Ovary (tissue), 9 donors: ENCODE measurements around the gene FBXO48. TPM values are rescaled to one million over a fixed set of nuclear protein-coding genes. Genes with fewer than 3 reads are reported as not detected.

ENCODE experiments used
- DNase-seq, 5 donors: peaks; one replicate each; pipeline ENCODE4 v3.0.0-alpha.2; 2019 to 2020
- H3K27ac ChIP-seq, 2 donors: fragments of 200-600 bp; one replicate each; pipeline versions ENCODE4 v1.5.1 to v1.8.0; 2019 to 2022
- H3K27me3 ChIP-seq: fragments of 200-600 bp; one replicate; pipeline ENCODE4 v1.8.0; 2022
- H3K36me3 ChIP-seq: fragments of 200-600 bp; sonication (generic); one replicate; pipeline ENCODE4 v1.5.1; 2019
- H3K4me1 ChIP-seq: one replicate; pipeline ENCODE4 v1.8.1; 2013; ENCODE audit warnings: mild to moderate bottlenecking, moderate library complexity; ENCODE audit not compliant: insufficient read depth
- H3K4me3 ChIP-seq: fragments of 200-600 bp; sonication (generic); one replicate; pipeline ENCODE4 v1.5.1; 2017
- H3K9me3 ChIP-seq, 2 donors: fragments of 200-600 bp in 1 of 2; sonication (generic) in 1 of 2; one replicate each; pipeline versions ENCODE4 v1.5.1 to v1.8.1; 2013 to 2019; ENCODE audit warnings: mild to moderate bottlenecking in 1 of 2, moderate library complexity in 1 of 2
- EP300 ChIP-seq: sonication (generic); formaldehyde crosslinking; IDR thresholded peaks from one replicate; pipeline ENCODE4 v1.6.1; 2017; ENCODE audit warnings: antibody characterized with exemption
- POLR2A ChIP-seq: fragments of 450-650 bp; IDR thresholded peaks from one replicate; pipeline ENCODE4 v1.6.1; 2017; ENCODE audit warnings: antibody characterized with exemption, mild to moderate bottlenecking, moderate library complexity
- WGBS, 3 donors: extraction: QIAGEN DNeasy Blood & Tissue Kit in 1 of 3; methylation state at CpG; one replicate each; pipeline versions ENCODE4 v1.1.5 to v1.1.7; 2013 to 2017; 5-methylcytosine and 5-hydroxymethylcytosine counted together
- intact Hi-C, 4 donors: fragments of 100-400 bp; cut with DNase I; formaldehyde crosslinking; loops; one replicate each; pipeline versions ENCODE4 v1.11.0 to v1.15.1; 2022 to 2023
- polyA plus RNA-seq, 2 donors: library from polyadenylated mRNA; stranded (reverse); fragments of 200-250 nt in 1 of 2; fragments of 350-450 nt in 1 of 2; fragmentation: Illumina TruSeq in 1 of 2; extraction: RNeasy Lipid Tissue Mini Kit (QIAGEN cat#74804) in 1 of 2; gene quantifications; one replicate each; pipeline ENCODE4 v1.2.3, GENCODE V29; 2013 to 2014
- total RNA-seq, 7 donors: library from RNA; depleted of rRNA in 2 of 7; stranded (reverse); fragments of >200 nt in 2 of 7; fragmentation: NEBNext Ultra II Directional in 3 of 7; extraction: Animal tissue kit (Norgen Biotek cat#: 25700) in 3 of 7; gene quantifications; one replicate each; pipeline versions ENCODE4 v1.1.0 to v1.2.4, GENCODE V29; 2016 to 2023
- TF ChIP-seq, protein P1 (sequence below), 3 donors: fragments of 450-650 bp in 2 of 3; fragments of 200-600 bp in 1 of 3; IDR thresholded peaks; one replicate each; pipeline versions ENCODE4 v1.5.1 to v1.8.0; 2016 to 2022; ENCODE audit warnings: antibody characterized with exemption in 3 of 3, mild to moderate bottlenecking in 1 of 3
- donor health status: DM: no; HTN: no; CAD: no; lungs with moderate emphysema.
- donor health status: DM: no; HTN: no; CAD: no.
- donor health status: Bipolar disorder and iron deficiency.
- donor health status: DM: yes; HTN: yes; CAD: no.
- donor health status: DM: no; HTN: no; CAD: no.
- donor health status: DM: yes; HTN: yes; CAD: no.

The FBXO48 gene
- total and polyA plus RNA-seq, 9 donors: 0.57 to 1.9 (median 1.1) TPM

DNA sequence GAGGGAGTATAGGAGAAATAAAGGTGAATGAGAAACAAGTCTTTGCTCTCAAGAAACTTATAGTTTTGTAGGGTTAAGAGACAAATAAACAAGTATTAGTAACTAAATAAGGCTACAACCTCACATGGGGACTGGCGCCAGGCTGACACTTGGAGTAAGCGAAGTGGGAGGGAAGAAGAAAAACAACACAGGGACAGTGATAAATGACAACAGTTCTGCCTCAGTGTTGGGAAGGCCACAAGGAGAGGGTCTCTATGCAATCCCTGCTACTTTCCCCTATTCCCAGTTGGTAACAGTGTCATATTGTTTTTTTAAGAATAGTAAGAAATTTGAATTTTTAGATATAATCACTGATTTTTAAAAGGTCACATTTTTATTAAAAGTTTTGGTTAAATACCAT lies 4.3 kb upstream of the FBXO48 start:
- H3K9me3 ChIP-seq: no peaks in the 10 kb centered on the region
- DNase-seq: no peak
- H3K4me1 ChIP-seq: no peaks in the 10 kb centered on the region
- H3K36me3 ChIP-seq: no peaks in the 10 kb centered on the region
- TF ChIP-seq POLR2A (no peak), EP300 (no peak)
- TF ChIP-seq, protein P1, sequence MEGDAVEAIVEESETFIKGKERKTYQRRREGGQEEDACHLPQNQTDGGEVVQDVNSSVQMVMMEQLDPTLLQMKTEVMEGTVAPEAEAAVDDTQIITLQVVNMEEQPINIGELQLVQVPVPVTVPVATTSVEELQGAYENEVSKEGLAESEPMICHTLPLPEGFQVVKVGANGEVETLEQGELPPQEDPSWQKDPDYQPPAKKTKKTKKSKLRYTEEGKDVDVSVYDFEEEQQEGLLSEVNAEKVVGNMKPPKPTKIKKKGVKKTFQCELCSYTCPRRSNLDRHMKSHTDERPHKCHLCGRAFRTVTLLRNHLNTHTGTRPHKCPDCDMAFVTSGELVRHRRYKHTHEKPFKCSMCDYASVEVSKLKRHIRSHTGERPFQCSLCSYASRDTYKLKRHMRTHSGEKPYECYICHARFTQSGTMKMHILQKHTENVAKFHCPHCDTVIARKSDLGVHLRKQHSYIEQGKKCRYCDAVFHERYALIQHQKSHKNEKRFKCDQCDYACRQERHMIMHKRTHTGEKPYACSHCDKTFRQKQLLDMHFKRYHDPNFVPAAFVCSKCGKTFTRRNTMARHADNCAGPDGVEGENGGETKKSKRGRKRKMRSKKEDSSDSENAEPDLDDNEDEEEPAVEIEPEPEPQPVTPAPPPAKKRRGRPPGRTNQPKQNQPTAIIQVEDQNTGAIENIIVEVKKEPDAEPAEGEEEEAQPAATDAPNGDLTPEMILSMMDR (IDR thresholded peaks at IDR 0.05): no peak
- H3K4me3 ChIP-seq: no peak overlapping the region
- WGBS, 3 donors: 90 to 98% (median 96%) methylated on average over 2 of the region's 2 CpGs
- intact Hi-C loops: no loop called here
- H3K27ac ChIP-seq: no peak overlapping the region
- H3K27me3 ChIP-seq: no peaks in the 10 kb centered on the region

DNA sequence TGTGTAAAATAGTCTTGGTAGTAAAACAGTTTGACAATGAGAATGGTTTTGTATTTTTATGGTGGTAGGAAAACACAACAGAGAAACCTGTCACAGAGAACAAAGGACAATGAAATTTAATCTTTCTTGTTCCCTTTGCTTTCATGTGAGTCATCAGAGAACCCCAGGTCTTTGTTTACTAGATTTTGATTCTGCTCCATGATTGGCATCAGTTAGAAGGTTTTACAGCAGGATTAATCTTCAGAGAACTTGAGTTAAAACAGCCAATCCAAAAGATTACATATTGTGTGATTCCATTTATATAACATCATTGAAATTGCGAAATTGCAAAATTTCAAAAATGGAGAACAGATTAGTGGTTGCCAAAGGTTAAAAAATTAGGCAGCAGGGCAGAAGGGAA lies 2.8 kb upstream of the FBXO48 start:
- peaks cover 2% of the 10 kb centered on the region for H3K4me1 ChIP-seq
- TF ChIP-seq, protein P1 (IDR thresholded peaks at IDR 0.05): no peak
- TF ChIP-seq POLR2A (no peak), EP300 (no peak)
- no peaks in the 10 kb centered on the region for H3K36me3 ChIP-seq
- no peaks in the 10 kb centered on the region for H3K27me3 ChIP-seq
- no peak for DNase-seq
- H3K27ac ChIP-seq: no peak overlapping the region
- no peak overlapping the region for H3K4me3 ChIP-seq
- intact Hi-C loops: loop anchor here in 2 of 4 donors (10.0 kb wide), 1 partner anchor 455 kb away; no protein-coding TSS in a partner anchor
- whole genome bisulfite sequencing, 3 donors: 94 to 98% (median 96%) methylated on average over 1 of the region's 1 CpG
- no peaks in the 10 kb centered on the region for H3K9me3 ChIP-seq

DNA sequence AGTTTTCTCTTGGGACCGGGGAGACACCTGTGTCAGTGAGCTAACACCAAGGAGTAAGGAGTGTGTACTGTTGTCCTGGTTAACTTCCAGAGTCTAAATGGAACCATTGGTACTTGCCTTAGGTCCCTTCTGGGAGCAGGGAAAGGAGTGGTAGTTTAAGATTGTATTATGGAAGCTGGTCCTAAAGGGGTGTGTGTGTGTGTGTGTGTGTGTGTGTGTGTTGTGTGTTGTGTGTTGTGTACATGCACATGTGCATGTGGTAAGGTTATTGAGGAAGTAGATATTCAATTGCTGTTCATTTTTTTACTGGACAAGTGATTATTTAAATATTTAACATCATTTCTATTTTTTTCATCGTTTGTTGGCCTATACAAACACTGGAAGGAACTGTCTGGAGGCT lies 1.7 kb upstream of the FBXO48 start:
- no peak for TF ChIP-seq POLR2A
- TF ChIP-seq, protein P1 (IDR thresholded peaks at IDR 0.05): no peak
- no peak for TF ChIP-seq EP300
- 78 to 88% (median 85%) methylated on average over 2 of the region's 2 CpGs for WGBS, 3 donors
- intact Hi-C loops: loop anchor here in 2 of 4 donors (10.0 kb wide), 1 partner anchor 456 kb away; no protein-coding TSS in a partner anchor

DNA sequence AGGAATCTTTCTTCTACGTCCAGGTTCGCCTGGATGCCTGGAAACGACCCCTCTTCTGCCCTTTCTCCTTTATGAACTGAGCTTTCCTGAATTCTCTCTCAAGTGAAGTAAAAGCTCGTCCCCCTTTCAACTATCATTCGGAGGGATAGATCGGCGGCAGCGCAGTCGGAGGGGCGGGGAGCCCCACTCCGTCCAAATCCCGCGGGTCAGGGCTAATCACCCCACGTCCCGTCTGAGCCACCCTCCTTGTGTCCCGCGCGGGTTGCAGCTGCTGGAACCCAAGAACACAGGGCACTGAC lies 367 bp downstream of the FBXO48 start:
- Histone ChIP-seq H3K4me1 (peaks cover 2% of the 10 kb centered on the region), H3K9me3 (no peaks in the 10 kb centered on the region), H3K4me3 (peak overlapping the region; percentile 90), H3K27ac (peak overlapping the region; percentile 19 to 77), H3K27me3 (no peaks in the 10 kb centered on the region), H3K36me3 (no peaks in the 10 kb centered on the region)
- DNase-seq: no peak
- WGBS, 3 donors: 0% methylated on average over 18 of the region's 18 CpGs
- intact Hi-C loops: loop anchor here in 2 of 4 donors (10.0 kb wide), 1 partner anchor 458 kb away; no protein-coding TSS in a partner anchor
- no peak for TF ChIP-seq POLR2A
- TF ChIP-seq EP300: no peak
- TF ChIP-seq, protein P1 (IDR thresholded peaks at IDR 0.05): no peak

More for the DNA sequence above, 1.7 kb upstream of the FBXO48 start:
- H3K36me3 ChIP-seq: no peaks in the 10 kb centered on the region
- no peak for DNase-seq
- H3K27ac ChIP-seq: no peak overlapping the region
- no peaks in the 10 kb centered on the region for H3K27me3 ChIP-seq
- peaks cover 2% of the 10 kb centered on the region for H3K4me1 ChIP-seq
- no peaks in the 10 kb centered on the region for H3K9me3 ChIP-seq
- H3K4me3 ChIP-seq: no peak overlapping the region
